Measurements from ENCODE around the gene MYL3.

Gene MYL3

GRCh38 chr3:46864061-46864881 lies 1.0 kb upstream of the MYL3 start:
- DNase-seq = peak; percentile 8

GRCh38 chr3:46862369-46863025 lies 747 bp downstream of the MYL3 start:
- peak; percentile 2 for DNase-seq

GRCh38 chr3:46861605-46862368 lies 1.5 kb downstream of the MYL3 start:
- peak; percentile 4 for DNase-seq

- peak; percentile 7 for DNase-seq
Observed at GRCh38 chr3:46860810-46861604, 2.2 kb downstream of the MYL3 start.

GRCh38 chr3:46860017-46860809 lies 3.0 kb downstream of the MYL3 start:
- DNase-seq = peak; percentile 31

DNA sequence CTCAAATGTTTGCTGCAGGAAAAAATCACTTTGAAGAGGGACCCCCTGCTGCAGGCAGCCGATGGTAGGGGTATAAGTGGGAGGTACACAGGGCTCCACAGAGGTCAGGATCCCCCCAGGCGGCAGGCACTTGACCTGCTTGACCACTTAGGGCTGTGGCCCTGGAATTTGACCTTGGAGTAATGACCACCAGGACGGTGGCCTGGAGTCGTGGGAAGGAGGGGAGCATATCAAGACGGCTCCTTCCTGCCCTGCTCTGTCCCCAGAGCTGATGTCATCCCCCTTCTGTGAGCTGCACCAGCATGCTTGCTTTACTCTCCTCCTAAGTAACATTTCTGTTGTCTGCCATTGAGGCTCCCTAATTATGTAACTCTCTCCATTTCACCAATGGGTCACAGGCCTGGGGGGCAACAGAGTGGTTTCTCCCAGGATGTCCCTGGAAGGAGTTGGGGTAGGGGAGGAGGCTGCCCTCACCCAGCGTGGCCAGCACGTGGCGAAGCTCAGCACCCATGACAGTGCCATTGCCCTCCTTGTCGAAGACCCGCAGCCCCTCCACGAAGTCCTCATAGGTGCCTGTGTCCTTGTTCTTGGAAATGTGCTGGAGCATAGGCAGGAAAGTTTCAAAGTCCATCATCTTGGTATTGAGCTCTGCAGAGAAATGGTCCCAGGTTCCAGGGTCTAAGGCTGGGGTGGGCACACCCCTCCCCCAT lies 4.1 kb downstream of the MYL3 start:
- DNase-seq = no peak

- no peak for DNase-seq
Observed at GRCh38 chr3:46858456-46858855, 4.8 kb downstream of the MYL3 start.

GRCh38 chr3:46857485-46858341 lies 5.5 kb downstream of the MYL3 start:
- no peak for DNase-seq

GRCh38 chr3:46856576-46857471 lies 6.4 kb downstream of the MYL3 start:
- DNase-seq = no peak

- DNase-seq = no peak
Observed at GRCh38 chr3:46854555-46854991, 8.7 kb downstream of the MYL3 start.

GRCh38 chr3:46853441-46854415 lies 9.5 kb downstream of the MYL3 start:
- no peak for DNase-seq

GRCh38 chr3:46852839-46853355 lies 10.3 kb downstream of the MYL3 start:
- DNase-seq = no peak

DNA sequence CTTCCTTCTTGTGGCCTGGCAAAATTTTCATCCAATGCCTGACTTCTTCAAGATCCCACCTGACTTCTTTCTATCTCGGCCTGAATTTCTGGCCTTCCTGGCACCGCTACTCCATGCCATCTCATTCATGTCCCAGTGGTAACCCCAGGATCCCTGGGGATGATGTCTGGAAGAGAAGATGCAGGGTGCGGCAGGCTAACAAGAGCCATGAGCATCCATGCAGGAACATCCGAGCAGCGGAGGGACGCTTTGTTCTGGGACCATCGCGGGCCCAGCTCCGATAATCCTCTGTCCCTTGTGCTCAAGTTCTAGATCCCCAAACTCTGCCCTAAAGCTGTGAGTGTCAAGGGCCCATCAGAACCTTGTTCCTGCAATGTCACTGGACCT lies 10.9 kb downstream of the MYL3 start:
- DNase-seq = no peak

- DNase-seq = no peak
Observed at GRCh38 chr3:46851364-46852333, 11.6 kb downstream of the MYL3 start.

DNA sequence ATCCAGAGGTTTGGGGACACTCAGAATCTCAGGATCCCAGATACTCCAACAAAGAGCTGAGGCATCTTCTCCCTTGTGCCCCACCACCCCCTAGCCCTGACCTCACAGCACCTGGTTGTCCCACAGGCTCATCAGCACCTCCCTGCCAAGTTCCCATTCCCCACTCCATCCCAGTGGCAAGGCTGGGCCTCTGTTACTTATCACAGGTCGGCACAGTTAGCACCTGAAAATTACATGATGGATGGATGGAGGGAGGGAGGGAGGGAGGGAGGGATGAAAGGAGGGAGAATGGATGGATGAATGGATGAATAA lies 12.8 kb downstream of the MYL3 start:
- no peak for DNase-seq

DNA sequence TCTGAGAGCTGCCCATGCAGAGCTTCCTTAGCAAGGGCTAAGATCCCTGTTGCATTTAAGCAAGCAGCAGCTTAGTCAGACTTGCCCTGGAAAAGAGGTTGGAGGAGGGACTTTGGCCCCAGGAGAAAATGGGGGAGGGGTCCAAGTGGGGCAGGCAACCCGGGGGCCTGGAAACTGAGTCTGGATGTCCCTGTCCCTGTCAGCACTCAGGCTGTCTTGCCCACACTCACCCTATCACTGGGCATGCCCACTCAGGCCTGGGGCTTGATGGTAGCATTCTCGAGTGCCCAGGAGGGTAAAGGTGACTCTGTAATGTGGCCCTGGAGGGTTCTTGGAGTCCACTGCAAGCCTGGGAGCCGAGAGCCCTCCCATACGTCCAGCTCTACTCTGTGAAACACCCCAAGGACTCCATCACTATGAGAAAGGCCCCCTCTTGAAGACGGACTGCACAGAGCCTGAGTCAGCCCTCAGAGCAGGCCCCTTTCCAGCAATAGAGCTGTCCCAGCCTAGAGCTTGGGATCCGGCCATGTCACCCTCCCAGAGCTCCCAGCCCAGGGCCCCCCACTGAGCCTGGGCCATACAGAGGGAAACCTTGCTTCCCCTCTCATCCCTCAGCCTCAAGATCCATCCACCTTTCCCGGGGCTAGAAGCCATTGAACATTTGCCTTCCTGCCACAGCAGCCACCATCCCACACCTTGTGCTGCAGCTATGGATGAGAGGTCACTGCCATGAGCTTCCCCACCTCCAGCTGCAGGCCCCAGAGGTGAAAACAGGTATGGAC lies 13.4 kb downstream of the MYL3 start:
- no peak for DNase-seq
